Dedifferentiated amniotic fluid mesenchymal stem cell (primary cell): ENCODE measurements around the gene RASGEF1B.

Experiments
- DNase-seq: peaks from one replicate; pipeline ENCODE4 v3.0.0-alpha.2; 2016; ENCODE audit errors: extremely low spot score

Gene RASGEF1B

GRCh38 chr4:81397635-81398034 lies 74.1 kb downstream of the RASGEF1B start:
- DNase-seq = no peak

- no peak for DNase-seq
Observed at GRCh38 chr4:81395239-81395638, 76.5 kb downstream of the RASGEF1B start.

- no peak for DNase-seq
Observed at GRCh38 chr4:81392164-81392563, 79.5 kb downstream of the RASGEF1B start.

- no peak for DNase-seq
Observed at GRCh38 chr4:81389720-81390119, 82.0 kb downstream of the RASGEF1B start.

DNA sequence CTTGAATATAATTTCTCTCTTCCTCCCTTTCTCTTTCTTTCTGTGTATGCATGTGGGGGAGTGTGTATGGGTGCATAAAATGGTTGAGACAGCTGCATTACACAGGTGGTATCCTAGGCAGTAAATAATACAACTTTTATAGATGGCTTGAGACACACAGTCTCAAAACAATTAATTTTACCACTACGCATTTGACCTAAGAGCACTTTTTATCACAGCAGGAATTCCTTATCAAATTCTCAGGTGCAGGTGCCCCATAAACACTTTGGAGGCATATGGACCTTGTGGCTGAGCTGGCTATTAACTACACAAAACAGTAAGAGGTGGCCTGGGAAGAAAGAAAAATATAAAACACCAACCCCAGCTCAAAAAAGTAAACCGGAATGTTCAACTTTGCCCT lies 91.3 kb downstream of the RASGEF1B start:
- no peak for DNase-seq

- DNase-seq = no peak
Observed at GRCh38 chr4:81378386-81378785, 93.3 kb downstream of the RASGEF1B start.

DNA sequence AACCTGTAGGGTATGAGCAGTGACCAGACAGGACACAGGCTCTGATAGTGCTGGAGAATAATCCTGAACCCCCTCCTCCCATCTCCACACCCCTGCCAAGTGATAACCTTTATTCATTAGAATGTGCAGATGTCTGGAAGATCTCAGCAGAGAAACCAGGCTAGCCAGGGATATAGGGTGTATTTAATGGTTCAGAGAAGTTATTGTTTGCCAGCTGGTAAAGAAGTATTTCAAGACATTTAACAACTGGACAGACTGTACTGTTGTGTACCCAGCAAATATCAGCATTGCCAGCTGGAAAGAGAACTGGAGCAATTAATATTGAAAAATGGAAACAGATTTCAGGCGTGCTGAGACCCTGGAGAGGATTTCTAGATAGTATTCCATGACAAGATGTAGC lies 94.5 kb downstream of the RASGEF1B start:
- no peak for DNase-seq

DNA sequence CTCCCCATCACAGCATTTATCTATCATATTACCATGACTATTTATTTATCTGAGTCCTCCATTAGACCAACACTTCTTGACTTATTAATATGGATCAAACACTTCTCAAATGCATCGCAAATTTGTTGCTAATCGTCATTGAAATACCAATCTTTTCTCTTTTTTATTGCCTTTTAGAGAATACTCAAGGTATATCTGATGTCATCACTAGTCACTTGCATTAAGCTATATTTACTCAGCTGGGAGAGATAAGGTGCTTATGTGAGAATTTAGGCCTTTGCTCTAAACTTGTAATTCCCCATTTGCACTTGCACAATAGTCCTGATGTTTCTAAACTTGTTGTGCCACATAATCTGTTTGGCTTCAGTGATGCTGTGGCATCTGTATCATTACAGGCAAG lies 95.0 kb downstream of the RASGEF1B start:
- DNase-seq = no peak
